GM19395 (cell line): Measurements from ENCODE around the gene NQO2.

Experiments used
- ATAC-seq: cut with Tn5 transposase; IDR thresholded peaks from one replicate; pipeline ENCODE4 v1.9.1; 2021; ENCODE audit warnings: mild to moderate bottlenecking, moderate library complexity; ENCODE audit not compliant: unreplicated experiment

NQO2 gene, protein sequence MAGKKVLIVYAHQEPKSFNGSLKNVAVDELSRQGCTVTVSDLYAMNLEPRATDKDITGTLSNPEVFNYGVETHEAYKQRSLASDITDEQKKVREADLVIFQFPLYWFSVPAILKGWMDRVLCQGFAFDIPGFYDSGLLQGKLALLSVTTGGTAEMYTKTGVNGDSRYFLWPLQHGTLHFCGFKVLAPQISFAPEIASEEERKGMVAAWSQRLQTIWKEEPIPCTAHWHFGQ

DNA sequence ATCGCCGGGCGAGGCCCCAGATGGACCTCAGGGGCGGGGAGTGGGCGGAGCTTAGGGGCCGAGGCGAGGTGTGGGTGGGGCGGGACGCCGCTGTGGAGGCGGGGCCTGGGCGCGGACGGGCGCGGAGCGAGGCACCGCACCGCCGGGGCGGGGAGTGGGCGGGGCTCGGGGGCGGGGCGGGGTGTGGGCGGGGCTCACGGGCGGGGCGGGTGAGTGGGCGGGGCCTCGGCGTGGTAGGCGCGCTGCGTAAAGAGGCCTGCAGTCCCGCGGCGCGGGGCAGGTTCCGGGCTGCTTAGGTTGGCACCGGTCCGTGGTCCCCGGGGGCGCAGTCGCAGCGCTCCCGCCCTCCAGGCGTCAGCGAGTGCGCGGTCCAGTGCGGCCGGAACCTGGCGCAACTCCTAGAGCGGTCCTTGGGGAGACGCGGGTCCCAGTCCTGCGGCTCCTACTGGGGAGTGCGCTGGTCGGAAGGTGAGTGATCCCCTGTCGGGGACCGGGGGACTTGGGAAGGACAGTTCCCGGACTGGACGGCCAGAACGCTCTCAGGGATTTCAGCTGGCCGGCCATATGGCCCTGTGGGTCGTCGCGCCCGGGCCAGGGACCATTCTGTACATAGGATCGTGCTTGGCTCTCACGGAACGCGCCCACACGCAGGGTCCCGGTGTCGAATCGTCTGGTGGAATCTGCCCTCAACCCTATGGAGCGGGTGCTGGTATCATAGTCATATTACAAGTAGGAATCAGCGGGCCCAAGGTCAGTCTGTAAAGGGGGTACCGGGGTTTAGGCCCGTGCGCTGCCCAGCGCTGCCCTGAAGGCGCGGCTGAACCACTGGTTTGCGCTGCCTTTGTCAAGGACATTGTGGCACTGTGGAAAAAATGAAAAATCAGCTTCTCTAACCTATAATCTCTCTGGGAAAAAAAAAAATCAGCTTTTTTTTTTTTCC, at the start of gene NQO2:
TSS of gene NQO2 (plus strand) at position 277 of the 940 bp plus-strand sequence. CDS start 6,659 bp downstream, outside the sequence.
- ATAC-seq, result peak; percentile 63

DNA sequence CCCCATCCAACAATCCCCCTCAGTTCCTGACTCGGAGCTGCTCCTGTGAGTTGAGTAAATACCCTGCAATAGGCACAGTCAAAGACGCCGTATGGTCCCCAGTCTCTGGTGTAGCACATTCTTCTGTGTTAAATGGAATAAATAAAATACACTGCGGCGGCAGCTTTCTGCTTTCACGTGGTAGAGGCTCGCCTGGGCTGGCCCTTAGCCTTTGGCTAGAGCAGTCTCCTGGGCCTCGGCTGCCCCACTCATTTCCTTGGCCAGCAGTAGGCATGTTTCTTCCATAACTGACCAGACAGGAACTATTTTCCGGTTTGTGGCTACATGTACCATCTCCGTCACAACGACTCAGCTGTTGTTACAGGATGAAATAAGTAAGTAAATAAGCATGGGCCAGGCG, 49.0 kb upstream of the NQO2 start:
- ATAC-seq, result no peak

DNA sequence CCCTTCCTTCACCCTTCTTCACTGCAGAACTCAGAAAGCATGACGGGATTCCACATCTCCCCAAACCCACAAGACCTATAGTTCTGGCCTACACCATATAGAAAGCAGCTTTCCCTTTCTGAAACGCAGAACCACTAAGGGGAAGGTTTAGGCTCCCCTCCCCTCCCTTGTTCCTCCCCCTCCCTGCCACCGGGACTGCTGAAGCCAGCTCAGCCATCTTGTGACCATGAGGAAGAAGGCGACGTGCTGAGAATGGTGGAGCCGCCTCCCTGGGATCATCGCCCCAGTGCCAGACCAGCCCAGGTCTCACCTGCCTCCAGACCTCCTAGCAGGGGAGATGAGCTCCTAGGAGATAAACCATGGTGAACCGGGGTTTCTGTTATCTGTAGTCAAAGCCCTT, 48.0 kb upstream of the NQO2 start:
- ATAC-seq, result no peak

DNA sequence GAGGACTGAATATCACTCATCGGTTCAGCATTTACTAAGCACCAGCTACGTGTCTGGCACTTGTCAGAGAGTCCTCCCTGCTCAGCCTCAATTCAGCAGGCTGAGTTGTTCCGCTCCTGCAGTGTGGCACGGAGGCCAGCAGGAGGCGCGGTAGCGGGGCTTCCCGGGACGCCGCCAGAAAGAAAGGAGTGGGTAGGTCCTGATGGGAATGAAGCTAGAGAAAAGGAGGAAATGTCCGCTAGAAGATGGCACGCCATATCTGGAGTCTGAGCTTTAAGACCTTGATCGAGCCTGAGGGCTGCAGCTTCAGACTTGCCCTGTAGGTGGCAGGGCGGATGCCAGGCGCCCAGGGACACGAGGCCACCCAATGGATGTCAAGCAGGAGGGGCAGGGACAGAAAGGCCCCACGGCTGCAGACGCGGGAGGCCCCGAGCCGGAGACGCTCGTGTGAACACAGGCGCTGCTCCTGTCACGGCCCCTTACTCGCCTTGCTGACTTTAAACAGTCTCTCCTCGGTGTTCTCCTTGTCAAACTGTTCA, 47.1 kb upstream of the NQO2 start:
- ATAC-seq, result peak; percentile 69

DNA sequence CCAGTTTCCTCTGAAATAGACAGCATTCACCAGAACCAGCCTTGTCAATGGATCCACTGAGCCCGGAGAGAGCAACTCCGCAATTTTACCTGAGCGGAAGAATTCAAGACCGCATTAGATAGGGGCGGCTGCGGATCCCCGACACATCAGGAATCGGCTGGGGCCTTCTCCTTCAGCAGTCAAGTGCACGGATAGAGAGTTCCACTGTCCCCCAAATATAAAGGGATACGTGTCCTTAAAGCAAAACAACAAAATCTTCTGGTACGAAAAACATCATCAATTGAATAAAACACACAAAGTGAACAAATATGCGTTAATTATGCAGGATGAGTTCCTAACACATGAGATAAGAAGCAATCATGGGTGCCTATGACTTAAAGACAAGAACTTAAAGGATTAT, 46.6 kb upstream of the NQO2 start:
- no peak for ATAC-seq

DNA sequence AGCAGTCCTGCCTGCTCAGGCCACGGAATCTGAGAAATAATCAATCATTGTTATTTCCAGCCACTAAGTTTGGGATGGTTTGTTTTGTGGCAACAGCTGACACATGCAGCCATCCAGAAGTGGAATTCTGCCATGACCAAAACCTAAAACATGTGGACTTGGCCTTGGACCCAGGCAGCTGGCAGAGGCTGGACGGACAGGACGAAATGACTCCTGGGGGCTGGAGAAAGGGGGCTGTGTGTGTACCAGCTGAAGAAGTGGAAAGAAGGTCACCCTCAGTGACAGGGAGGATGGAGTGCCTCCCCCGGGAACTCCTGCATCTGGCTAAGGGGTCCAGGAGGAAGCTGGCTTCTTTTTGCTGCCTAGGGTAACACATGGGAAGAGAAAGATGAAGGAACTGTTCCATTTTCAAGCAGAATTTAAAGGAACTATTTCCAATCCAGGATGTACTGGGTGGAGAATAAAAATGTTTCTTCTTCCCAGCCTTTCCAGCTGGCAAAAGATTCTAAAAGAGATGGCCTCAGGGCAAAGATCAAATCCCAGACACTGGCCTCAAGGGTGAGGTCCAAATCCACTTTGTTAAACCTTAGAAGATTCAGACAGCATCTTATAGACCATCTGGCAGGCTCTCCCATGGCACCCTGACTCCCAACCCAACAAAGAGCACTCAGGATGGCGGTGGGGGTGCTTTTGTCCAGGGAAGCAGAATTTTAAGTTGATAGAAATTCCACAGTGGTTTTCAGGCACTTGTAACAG, 42.6 kb upstream of the NQO2 start:
- ATAC-seq, result no peak

DNA sequence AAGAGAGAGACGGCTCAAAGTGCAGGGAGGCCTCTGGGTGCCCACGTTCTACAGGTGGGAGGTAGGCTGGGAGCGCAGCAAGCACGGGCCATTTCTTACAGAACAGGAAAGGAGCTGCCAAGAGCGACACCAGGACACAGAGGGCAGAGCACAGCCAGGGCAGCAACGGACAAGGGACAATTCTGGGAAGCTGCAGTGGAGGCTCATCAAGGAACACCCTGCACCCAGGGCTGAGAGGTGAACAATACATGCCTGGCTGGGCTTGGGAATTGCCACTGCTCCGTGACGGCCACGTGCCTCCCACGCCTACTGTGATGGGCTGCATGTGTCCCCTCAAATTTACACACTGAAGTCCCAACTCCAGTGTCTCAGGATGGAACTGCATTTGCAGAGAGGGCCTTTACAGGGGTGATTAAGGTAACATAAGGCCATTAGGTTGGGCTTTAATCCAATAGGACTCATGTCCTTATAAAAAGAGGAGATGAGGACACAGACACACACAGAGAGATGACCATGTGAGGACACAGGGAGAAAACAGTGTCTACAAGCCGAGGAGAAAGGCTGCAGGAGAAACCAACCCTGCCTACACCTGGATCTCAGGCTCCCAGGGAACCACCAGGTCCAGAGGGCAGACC, 41.9 kb upstream of the NQO2 start:
- ATAC-seq, result no peak

DNA sequence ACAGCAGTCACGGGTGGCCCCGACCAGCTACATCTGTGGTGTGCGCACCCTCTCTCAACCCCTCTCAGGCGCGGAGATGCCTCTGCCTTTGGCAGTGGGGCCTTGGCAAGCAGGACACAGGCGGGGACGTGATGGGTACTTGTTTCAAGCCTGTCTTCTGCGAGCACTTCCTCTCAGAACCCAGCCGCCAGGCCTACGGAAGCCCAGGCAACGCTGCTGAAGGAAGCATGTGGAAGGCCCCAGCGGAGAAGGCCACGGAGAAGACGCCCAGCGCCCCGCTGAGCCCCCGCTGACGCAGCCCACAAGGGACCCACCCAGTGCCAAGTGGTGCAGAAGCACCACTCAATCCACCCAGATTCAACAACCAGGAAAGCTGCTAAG, 41.4 kb upstream of the NQO2 start:
- ATAC-seq, result no peak

DNA sequence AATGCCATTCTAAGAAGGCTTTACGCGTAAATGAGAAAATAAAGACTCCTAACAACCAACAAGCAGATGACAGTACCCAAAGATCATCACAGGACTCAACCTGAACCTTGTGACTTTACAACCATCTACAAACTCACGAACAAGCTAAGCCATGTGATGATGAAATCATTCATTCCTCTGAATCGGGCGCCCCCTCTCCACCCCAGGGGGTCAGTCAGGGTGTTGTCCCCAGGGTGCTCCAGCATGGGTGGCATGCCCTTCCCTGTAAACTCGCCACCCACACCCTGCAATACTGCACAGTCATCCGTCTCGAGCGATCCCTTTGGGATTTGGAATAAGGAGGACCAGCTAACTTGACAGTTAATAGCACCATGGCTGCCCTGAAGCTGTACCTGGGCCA, 40.9 kb upstream of the NQO2 start:
- ATAC-seq, result no peak

DNA sequence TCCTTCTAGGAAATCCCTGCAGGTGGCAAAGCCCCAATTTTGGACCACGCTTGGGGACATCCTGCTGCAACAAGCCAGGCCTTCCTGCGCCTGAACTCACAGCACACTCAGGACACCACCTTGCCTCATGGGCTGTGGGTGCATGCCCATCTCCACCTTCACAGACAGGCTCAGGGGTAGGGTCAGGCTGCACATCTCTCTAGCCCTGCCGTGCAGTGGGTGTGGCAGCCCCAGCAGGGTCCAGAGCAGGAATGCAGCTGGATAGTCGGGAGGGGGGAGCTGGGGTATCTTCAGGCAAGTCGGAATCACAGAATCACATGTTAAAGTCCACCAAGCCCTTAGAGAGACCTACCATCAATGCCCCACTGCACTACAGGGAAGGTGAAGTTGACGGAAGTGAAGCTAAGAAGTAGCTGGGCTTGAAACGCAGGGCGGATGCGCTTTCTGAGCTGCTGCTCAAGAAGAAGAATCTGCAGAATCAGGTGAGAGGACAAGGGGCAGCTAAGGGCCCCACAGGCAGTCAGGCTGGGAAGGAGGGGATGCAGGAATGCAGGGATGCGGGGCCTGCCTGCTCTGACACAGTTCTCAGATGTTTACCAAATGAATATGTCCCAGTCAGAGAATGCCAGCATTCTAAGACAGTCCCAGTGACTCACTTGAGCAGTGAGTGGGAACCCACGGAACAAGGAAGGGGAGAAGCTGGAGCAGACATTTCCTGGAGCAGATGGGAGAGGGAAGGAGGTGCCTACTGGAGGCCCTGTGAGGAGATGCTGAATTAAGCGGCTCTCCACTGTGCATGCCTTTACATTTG, 39.6 kb upstream of the NQO2 start:
- no peak for ATAC-seq

DNA sequence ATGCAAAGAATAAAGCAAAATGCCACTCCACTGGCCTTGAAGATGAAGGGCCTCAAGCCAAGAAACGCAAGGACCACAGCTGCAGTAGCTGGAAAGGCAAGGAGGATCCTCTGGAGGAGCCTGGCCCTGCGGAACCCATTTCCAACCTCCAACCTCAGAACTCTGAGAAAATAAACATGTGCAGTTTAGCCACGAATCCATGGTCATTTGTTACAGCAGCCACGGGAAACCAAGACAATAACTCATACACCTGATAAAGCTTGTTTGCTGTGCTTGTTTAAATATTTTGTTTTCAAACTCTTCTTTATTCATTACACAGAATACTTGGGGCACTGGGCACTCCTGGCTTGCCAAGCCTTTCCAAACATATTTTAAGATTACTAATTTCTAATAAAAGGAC, 38.8 kb upstream of the NQO2 start:
- ATAC-seq, result no peak

DNA sequence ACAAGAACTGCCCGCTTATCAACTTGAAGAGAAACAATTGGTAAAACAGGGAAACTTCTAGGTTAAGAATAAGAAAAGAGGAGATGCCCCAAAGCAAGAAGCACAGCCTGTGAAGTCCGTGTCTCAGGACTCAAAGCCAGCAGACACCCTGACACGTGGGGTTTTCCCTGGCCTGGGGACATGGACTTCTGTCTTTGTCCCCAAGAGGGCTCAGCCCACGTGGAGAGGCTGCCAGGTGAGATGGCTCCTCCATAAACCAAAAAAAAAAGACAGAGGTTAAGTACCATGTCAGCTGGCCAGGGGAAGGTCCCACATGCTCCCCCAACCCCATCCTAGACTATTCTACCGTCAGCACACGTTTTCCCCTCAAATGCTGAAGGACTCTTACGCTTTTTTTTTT, 38.2 kb upstream of the NQO2 start:
- no peak for ATAC-seq

DNA sequence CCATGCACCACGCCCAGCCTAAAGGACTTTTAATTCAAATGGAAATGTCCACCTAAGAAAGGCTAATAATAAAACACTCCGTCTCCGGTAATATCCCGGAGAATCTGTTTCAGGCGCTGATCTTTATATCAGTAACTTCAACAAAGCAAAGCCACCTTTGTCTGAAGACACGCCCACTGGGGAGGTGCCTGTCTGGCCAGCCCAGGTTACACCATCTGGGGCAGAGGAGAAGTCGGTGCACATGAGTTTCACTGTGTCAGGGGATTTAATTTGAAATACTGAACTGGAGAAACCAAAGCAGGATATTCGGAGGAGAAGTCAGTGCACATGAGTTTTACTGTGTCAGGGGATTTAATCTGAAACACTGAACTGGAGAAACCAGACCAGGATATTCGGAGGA, 37.7 kb upstream of the NQO2 start:
- ATAC-seq, result no peak

DNA sequence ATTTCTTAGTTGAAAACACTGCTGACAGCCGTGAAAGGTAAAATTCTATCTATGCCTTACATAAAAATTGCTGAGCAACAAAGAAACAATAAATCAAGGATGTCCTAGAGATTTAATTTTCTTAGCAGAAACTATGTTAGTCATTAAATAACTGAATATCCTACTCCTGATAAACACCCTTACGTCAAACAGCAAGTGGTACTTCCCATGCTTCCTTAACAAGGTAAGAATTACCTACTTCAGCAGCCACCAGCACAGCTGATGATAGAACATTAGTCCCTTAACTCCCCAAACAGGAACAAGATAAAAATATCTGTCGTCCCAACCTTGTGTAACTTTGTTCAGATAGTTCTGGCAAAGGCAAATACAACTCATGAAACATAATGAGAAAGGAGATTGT, 37.1 kb upstream of the NQO2 start:
- no peak for ATAC-seq

DNA sequence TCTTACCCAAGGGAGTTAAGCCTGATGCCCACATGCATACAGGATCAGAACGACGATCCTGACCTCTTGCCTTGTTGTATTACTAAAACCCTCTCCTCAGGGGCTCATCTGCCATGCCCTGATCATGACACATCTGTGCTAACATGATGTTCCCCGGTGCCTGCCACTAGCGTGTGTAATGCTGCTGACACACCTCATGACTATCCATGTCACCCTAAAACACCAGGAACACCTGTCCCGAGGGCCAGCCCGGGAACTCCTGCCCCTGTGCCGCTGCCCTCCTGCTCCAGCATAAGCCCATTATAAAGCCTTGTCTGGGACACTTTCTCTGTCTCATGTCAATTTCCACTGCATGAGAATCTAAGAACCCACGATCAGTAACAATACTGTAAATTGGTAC, 35.9 kb upstream of the NQO2 start:
- ATAC-seq, result no peak

DNA sequence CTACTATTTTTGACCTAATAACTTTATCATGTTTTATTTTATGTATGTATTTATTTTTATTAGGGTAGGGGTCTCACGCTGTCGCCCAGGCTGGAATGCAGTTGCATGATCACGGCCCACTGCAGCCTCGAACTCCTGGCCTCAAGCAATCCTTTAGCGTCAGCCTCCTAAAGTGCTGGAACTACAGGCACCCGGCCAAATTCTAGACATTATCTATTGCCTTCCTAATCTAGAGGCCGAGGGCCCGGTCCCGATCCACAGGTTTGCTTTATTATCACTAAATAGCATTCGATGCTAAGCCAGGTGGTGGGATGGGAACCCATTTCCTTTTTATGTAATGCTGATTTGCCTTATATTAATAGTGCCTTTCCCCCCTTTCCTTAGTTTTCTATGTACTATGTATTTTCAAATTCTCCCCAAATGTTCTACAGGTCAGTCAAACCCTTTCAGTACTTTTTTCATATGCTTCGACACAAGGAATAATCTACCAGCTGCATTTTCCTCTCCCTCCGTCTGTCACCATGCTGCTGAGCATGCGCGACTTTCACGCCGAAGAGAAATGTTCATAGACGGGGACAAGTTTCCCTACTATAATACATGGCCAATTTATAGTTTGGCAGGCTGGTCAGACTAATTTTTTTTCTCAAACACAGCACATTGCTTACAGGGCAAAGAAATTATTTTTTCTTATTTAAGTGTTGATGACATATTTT, 34.7 kb upstream of the NQO2 start:
- no peak for ATAC-seq

DNA sequence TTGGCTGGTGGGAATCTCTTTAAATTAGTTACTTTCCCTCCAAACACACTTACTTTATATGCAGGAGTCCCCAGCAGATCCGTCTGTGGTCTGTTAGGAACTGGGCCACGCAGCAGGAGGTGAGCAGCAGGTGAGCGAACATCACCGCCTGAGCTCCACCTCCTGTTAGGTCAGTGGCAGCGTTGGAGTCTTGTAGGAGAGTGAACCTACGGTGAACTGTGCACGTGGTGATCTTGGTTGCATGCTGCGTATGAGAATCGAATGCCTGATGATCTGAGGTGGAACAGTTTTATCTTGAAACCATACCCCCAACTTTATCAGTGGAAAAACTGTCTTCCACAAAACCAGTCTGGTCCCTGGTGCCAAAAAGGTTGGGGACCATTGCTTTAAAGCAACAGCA, 33.3 kb upstream of the NQO2 start:
- ATAC-seq, result no peak

DNA sequence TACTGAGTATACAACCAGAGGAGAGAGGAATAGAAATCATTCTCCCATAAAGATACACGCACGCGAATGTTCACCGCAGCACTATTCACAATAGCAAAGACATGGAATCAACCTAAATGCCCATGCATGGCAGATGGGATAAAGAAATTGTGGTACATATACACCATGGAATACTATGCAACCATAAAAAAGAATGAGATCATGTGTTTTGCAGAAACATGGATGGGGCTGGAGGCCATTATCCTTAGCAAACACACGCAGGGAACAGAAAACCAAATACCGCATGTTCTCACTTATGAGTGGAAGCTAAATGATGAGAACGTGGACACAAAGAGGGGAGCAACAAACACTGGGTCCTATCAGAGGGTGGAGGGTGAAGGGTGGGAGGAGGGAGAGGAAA, 31.8 kb upstream of the NQO2 start:
- ATAC-seq, result no peak

DNA sequence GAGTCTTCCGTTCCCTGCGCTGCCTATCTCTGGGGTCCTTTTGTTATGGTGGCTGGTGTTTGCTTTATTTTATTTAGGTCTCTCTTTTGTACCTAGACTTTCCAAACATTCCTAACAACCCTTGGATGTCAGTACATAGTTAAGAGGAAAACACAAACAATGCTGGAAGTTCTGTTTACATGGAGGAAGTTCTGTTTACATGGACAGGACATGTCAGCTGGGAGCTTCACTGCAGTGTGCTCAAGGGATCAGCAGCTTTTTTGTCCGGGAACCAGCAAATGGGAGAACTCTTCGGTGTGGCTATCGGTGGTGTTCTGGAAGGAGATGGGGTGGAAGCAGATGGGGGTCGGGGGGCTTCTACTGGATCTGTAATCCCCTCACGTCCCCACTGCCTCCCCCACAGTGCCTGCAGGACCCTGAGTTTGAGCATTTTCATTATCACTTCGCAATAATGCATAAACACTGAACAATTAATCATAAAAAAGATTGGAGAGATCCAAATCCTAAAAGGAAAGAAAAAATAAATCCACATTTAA, 31.0 kb upstream of the NQO2 start:
- no peak for ATAC-seq
